B cell (primary cell): Measurements from ENCODE around the gene CTNNA3. TPM values are rescaled to one million over a fixed set of nuclear protein-coding genes. Genes with fewer than 3 reads are reported as not detected.

Source experiments
- ATAC-seq: fragments of 200-7000 bp; cut with Tn5 transposase; one replicate; pipeline ENCODE4 v1.10.0; 2021; ENCODE audit warnings: low read depth, mild to moderate bottlenecking, moderate number of reproducible peaks, moderate library complexity
- CTCF ChIA-PET: fragments of 350-600 bp; sonication (Branson Sonifier 250); formaldehyde crosslinking; loops from one replicate; lab custom pipeline; 2021; ENCODE audit warnings: antibody characterized with exemption, inconsistent platforms; lab: Charles Lee
- POLR2A ChIA-PET: fragments of 350-600 bp; sonication (Branson Sonifier 250); formaldehyde crosslinking; loops from one replicate; lab custom pipeline; 2021; ENCODE audit warnings: antibody characterized with exemption; lab: Charles Lee
- DNase-seq: peaks from one replicate; pipeline ENCODE4 v3.0.0; 2013
- H2AFZ ChIP-seq: 2 replicates; pipeline ENCODE4 v1.6.1; 2012; ENCODE audit warnings: mild to moderate bottlenecking, low read depth, low read length; ENCODE audit not compliant: insufficient read depth, poor library complexity, severe bottlenecking
- H3K27ac ChIP-seq, 2 donors: 1 replicate in 1 of 2; 2 replicates in 1 of 2; pipeline ENCODE4 v1.5.1; 2012 to 2013; ENCODE audit warnings: low read length in 2 of 2, mild to moderate bottlenecking in 2 of 2, moderate library complexity in 1 of 2
- H3K27me3 ChIP-seq, 4 experiments: fragments of 200-600 bp in 1 of 4; sonication (generic) in 1 of 4; replicated peaks in 1 of 4; 1 replicate in 2 of 4; 2 replicates in 2 of 4; pipeline versions ENCODE4 v1.6.1 to v1.7.0; 2013 to 2016; ENCODE audit warnings: low read length in 3 of 4, mild to moderate bottlenecking in 2 of 4, mixed read lengths in 1 of 4, moderate library complexity in 1 of 4; ENCODE audit not compliant: insufficient read depth in 4 of 4, control insufficient read depth in 3 of 4; ENCODE audit errors: control extremely low read depth in 1 of 4
- H3K36me3 ChIP-seq, 2 experiments: replicated peaks in 1 of 2; 1 replicate in 1 of 2; 2 replicates in 1 of 2; pipeline versions ENCODE4 v1.6.1 to v1.7.1; 2013; ENCODE audit warnings: low read length in 1 of 2; ENCODE audit not compliant: insufficient read depth in 2 of 2, control insufficient read depth in 1 of 2; ENCODE audit errors: control extremely low read depth in 1 of 2, extremely low read depth in 1 of 2
- H3K4me1 ChIP-seq, 2 donors: fragments of 200-600 bp in 1 of 2; sonication (generic) in 1 of 2; 1 replicate in 1 of 2; 2 replicates in 1 of 2; pipeline versions ENCODE4 v1.5.1 to v1.6.1; 2013 to 2017; ENCODE audit warnings: low read length in 2 of 2; ENCODE audit not compliant: control insufficient read depth in 2 of 2, insufficient read depth in 2 of 2
- H3K4me2 ChIP-seq: replicated peaks from 2 replicates; pipeline ENCODE3; 2012; ENCODE audit warnings: mild to moderate bottlenecking, low read depth, low read length; ENCODE audit not compliant: poor library complexity, severe bottlenecking
- H3K4me3 ChIP-seq, 5 experiments: fragments of 200-600 bp in 1 of 5; sonication (generic) in 1 of 5; 1 replicate in 3 of 5; 2 replicates in 2 of 5; pipeline versions ENCODE4 v1.5.1 to v1.7.0; 2011 to 2016; ENCODE audit warnings: low read length in 4 of 5, mild to moderate bottlenecking in 4 of 5, low read depth in 2 of 5, control low read depth in 1 of 5, moderate library complexity in 1 of 5; ENCODE audit not compliant: insufficient read depth in 1 of 5; ENCODE audit errors: control extremely low read depth in 1 of 5, extremely low read depth in 1 of 5
- H3K79me2 ChIP-seq: fragments of 200-600 bp; sonication (generic); one replicate; pipeline ENCODE4 v1.6.0; 2016; ENCODE audit warnings: low read length; ENCODE audit not compliant: control insufficient read depth, insufficient read depth
- H3K9ac ChIP-seq: fragments of 200-600 bp; sonication (generic); 2 replicates; pipeline ENCODE4 v1.6.1; 2017; ENCODE audit warnings: mild to moderate bottlenecking, low read length, moderate library complexity
- H3K9me3 ChIP-seq, 3 donors: one replicate each; pipeline versions ENCODE4 v1.6.1 to v1.7.1; 2013; ENCODE audit warnings: low read length in 2 of 3; ENCODE audit not compliant: control insufficient read depth in 2 of 3, insufficient read depth in 1 of 3; ENCODE audit errors: control extremely low read depth in 1 of 3
- H4K20me1 ChIP-seq: 2 replicates; pipeline ENCODE4 v1.6.0; 2012; ENCODE audit warnings: mild to moderate bottlenecking, low read length; ENCODE audit not compliant: insufficient read depth, control insufficient read depth, poor library complexity, severe bottlenecking
- H3K27ac Mint-ChIP-seq: one replicate; pipeline ENCODE4 v1.8.0; 2021; ENCODE audit warnings: mixed read lengths
- H3K27me3 Mint-ChIP-seq: one replicate; pipeline ENCODE4 v1.8.0; 2021; ENCODE audit warnings: mixed read lengths
- H3K4me1 Mint-ChIP-seq: one replicate; pipeline ENCODE4 v1.8.0; 2021; ENCODE audit warnings: mixed read lengths
- H3K4me3 Mint-ChIP-seq: one replicate; pipeline ENCODE4 v1.8.0; 2021; ENCODE audit warnings: mixed read lengths
- H3K9me3 Mint-ChIP-seq: one replicate; pipeline ENCODE4 v1.8.0; 2022; ENCODE audit warnings: mixed read lengths; ENCODE audit not compliant: insufficient read depth
- EZH2 ChIP-seq: IDR thresholded peaks from 2 replicates; pipeline ENCODE4 v1.6.1; 2012; ENCODE audit warnings: borderline replicate concordance, low read depth, mild to moderate bottlenecking, moderate library complexity, low read length; ENCODE audit not compliant: insufficient read depth, poor library complexity, severe bottlenecking
- WGBS: methylation state at CpG from one replicate; pipeline ENCODE4 v1.1.5; 2013; ENCODE audit warnings: missing lambda C conversion rate; ENCODE audit not compliant: insufficient coverage; 5-methylcytosine and 5-hydroxymethylcytosine counted together
- intact Hi-C: fragments of 100-400 bp; cut with micrococcal nuclease; formaldehyde crosslinking; loops from one replicate; pipeline ENCODE4 v1.10.0; 2022
- polyA plus RNA-seq: library from polyadenylated mRNA; depleted of rRNA; stranded (reverse); fragments of >200 nt; gene quantifications from 2 replicates; pipeline ENCODE4 v1.2.3, GENCODE V29; 2012
- total RNA-seq, 2 donors: library from RNA; stranded (reverse); fragments of 120-200 nt in 1 of 2; gene quantifications; 1 replicate in 1 of 2; 2 replicates in 1 of 2; pipeline versions ENCODE4 v1.2.3 to v1.2.4, GENCODE V29; 2013 to 2022
- TF ChIP-seq, protein P1 (sequence below): fragments of 200-600 bp; IDR thresholded peaks from one replicate; pipeline ENCODE4 v1.8.0; 2022; ENCODE audit warnings: antibody characterized with exemption, mild to moderate bottlenecking

The CTNNA3 gene
- total and polyA plus RNA-seq, 2 donors (not counting 1 experiment from before 2014, with no cell fraction given): 0.01 TPM; not detected in 1

- Mint-ChIP-seq H3K9me3 (peaks cover 2% of the 10 kb centered on the region), H3K4me1 (no peaks in the 10 kb centered on the region), H3K4me3 (no peak overlapping the region), H3K27ac (no peak overlapping the region), H3K27me3 (no peaks in the 10 kb centered on the region)
- H3K4me2 ChIP-seq: no peak overlapping the region
- no peak for DNase-seq
- WGBS: 100% methylated on average over 1 of the region's 1 CpG
- H3K4me3 ChIP-seq: no peak overlapping the region
- POLR2A ChIA-PET: no interaction called here
- H3K27me3 ChIP-seq: no peaks in the 10 kb centered on the region
- H2AFZ ChIP-seq: no peak overlapping the region
- intact Hi-C loops: no loop called here
- TF ChIP-seq, protein P1, sequence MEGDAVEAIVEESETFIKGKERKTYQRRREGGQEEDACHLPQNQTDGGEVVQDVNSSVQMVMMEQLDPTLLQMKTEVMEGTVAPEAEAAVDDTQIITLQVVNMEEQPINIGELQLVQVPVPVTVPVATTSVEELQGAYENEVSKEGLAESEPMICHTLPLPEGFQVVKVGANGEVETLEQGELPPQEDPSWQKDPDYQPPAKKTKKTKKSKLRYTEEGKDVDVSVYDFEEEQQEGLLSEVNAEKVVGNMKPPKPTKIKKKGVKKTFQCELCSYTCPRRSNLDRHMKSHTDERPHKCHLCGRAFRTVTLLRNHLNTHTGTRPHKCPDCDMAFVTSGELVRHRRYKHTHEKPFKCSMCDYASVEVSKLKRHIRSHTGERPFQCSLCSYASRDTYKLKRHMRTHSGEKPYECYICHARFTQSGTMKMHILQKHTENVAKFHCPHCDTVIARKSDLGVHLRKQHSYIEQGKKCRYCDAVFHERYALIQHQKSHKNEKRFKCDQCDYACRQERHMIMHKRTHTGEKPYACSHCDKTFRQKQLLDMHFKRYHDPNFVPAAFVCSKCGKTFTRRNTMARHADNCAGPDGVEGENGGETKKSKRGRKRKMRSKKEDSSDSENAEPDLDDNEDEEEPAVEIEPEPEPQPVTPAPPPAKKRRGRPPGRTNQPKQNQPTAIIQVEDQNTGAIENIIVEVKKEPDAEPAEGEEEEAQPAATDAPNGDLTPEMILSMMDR: no peak
- H3K4me1 ChIP-seq: no peaks in the 10 kb centered on the region
- no peak overlapping the region for H3K9ac ChIP-seq
- ATAC-seq: no peak
- no peaks in the 10 kb centered on the region for H3K79me2 ChIP-seq
- H3K9me3 ChIP-seq: no peaks in the 10 kb centered on the region
- no peaks in the 10 kb centered on the region for H4K20me1 ChIP-seq
- H3K27ac ChIP-seq: no peak overlapping the region
- no peaks in the 10 kb centered on the region for H3K36me3 ChIP-seq
- CTCF ChIA-PET: no interaction called here
Observed at GRCh38 chr10:66782776-66783175, 913.2 kb downstream of the CTNNA3 start.

DNA sequence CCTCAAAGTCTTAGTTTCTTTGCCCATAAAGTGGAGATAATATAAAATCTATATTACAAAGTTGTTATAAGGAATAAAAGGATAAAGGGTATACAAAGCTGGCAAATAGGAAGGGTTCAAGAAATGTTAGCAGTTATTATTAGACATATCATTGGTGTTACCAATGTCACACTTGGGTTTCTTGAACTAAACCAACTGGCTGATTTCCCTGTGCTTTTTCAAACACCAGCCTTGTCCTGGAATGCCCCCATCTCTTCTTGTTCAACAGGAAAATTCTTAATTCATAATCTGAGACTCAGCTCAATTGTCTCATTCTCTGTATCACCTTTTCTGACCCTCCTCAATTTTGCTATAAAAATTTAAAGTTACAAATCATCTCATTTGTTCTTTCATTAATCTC is 913.9 kb downstream of the CTNNA3 start:
- Mint-ChIP-seq H3K4me3 (no peak overlapping the region), H3K9me3 (peaks cover 2% of the 10 kb centered on the region), H3K4me1 (no peaks in the 10 kb centered on the region), H3K27me3 (no peaks in the 10 kb centered on the region), H3K27ac (no peak overlapping the region)
- no peak overlapping the region for H3K4me3 ChIP-seq
- no peak for TF ChIP-seq EZH2
- TF ChIP-seq, protein P1: no peak
- H3K36me3 ChIP-seq: no peaks in the 10 kb centered on the region
- DNase-seq (no peak), ATAC-seq (no peak)
- no peaks in the 10 kb centered on the region for H3K79me2 ChIP-seq
- no peaks in the 10 kb centered on the region for H3K9me3 ChIP-seq
- POLR2A ChIA-PET: no interaction called here
- intact Hi-C loops: no loop called here
- H2AFZ ChIP-seq: no peak overlapping the region
- no peaks in the 10 kb centered on the region for H3K27me3 ChIP-seq
- no peak overlapping the region for H3K27ac ChIP-seq
- no peaks in the 10 kb centered on the region for H4K20me1 ChIP-seq
- no peaks in the 10 kb centered on the region for H3K4me1 ChIP-seq
- CTCF ChIA-PET: no interaction called here
- no peak overlapping the region for H3K4me2 ChIP-seq
- no peak overlapping the region for H3K9ac ChIP-seq
